ENCODE data around the gene RAPGEF4.

The RAPGEF4 gene

GRCh38 chr2:172711110-172711509, 24.5 kb upstream of the RAPGEF4 start:
- no peak for TF ChIP-seq CTCF (IDR thresholded peaks at IDR 0.05; ENCODE audit: low read length, missing control alignments)
- H3K4me3 ChIP-seq (replicated peaks; ENCODE audit: low read depth, low read length): no peak overlapping the region
- no peak for DNase-seq (ENCODE audit: low read depth)

DNA sequence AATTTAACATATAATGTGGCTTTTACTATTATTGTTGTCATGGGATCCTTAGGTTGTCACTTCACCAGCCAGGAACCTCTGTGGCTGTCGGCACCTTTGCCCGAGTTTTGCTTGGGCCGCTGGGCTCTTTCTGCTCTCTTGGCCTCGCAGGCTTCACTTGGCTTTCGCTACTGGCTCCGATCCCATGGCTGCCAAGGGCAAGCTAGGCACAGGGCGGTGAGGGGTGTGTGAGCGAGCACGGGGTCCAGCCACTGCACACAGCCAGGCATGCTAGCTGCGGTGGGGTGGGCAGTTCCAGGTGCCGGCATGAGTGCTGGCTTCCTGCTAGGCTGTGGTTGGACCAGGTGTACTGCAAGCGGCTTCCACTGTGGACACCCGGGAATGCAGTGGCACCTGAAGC, 23.4 kb upstream of the RAPGEF4 start:
- H3K4me3 ChIP-seq (replicated peaks; ENCODE audit: low read depth, low read length): no peak overlapping the region
- no peak for DNase-seq (ENCODE audit: low read depth)
- TF ChIP-seq CTCF (IDR thresholded peaks at IDR 0.05; ENCODE audit: low read length, missing control alignments): no peak

GRCh38 chr2:172713365-172713875, 22.2 kb upstream of the RAPGEF4 start:
- no peak for DNase-seq (ENCODE audit: low read depth)
- no peak for TF ChIP-seq CTCF (IDR thresholded peaks at IDR 0.05; ENCODE audit: low read length, missing control alignments)

DNA sequence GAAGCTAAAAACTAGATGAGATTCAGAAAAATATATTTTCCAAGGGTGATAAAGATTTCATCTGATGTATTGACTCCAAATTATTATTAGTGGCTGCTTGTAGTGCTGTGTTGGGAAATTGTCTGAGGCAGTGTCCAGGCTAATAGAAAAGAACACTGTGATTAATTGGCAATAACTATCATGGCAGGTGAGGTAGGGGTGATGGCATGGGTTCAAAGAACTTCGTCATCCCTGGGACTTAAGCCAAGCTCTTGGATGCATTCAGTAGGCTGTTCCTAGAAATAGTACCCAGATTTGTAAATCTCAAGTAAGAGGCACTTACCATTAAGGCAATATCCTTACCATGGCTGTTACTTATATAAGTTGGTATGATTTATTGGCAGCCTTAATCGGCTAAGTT, 13.2 kb upstream of the RAPGEF4 start:
- no peak overlapping the region for H3K4me3 ChIP-seq (replicated peaks; ENCODE audit: low read depth, low read length)
- no peak for DNase-seq (ENCODE audit: low read depth)
- TF ChIP-seq CTCF (IDR thresholded peaks at IDR 0.05; ENCODE audit: low read length, missing control alignments): no peak

More at GRCh38 chr2:172713365-172713875, 22.2 kb upstream of the RAPGEF4 start:
- H3K4me3 ChIP-seq (replicated peaks; ENCODE audit: low read depth, low read length): no peak overlapping the region

- no peak for TF ChIP-seq CTCF (IDR thresholded peaks at IDR 0.05; ENCODE audit: low read length, missing control alignments)
- H3K4me3 ChIP-seq (replicated peaks; ENCODE audit: low read depth, low read length): no peak overlapping the region
Observed at GRCh38 chr2:172723286-172723685, 12.4 kb upstream of the RAPGEF4 start.

GRCh38 chr2:172724724-172725123, 10.9 kb upstream of the RAPGEF4 start:
- H3K4me3 ChIP-seq (replicated peaks; ENCODE audit: low read depth, low read length): no peak overlapping the region
- TF ChIP-seq CTCF (IDR thresholded peaks at IDR 0.05; ENCODE audit: low read length, missing control alignments): no peak
- no peak for DNase-seq (ENCODE audit: low read depth)

More at GRCh38 chr2:172723286-172723685, 12.4 kb upstream of the RAPGEF4 start:
- DNase-seq (ENCODE audit: low read depth): no peak

GRCh38 chr2:172725284-172725683, 10.4 kb upstream of the RAPGEF4 start:
- DNase-seq (ENCODE audit: low read depth): no peak
- TF ChIP-seq CTCF (IDR thresholded peaks at IDR 0.05; ENCODE audit: low read length, missing control alignments): no peak
- H3K4me3 ChIP-seq (replicated peaks; ENCODE audit: low read depth, low read length): no peak overlapping the region
